C4-2B (cell line): ENCODE data around the gene VPS16.
"Not testable (repeated sequence)": the region's sequence is repeated elsewhere in the genome, so short reads cannot be mapped to it uniquely, and the experiment has no call there.

Source experiments
- H3K27ac ChIP-seq: fragments of 450-650 bp; 2 replicates; pipeline ENCODE4 v1.5.1; 2017
- CTCF ChIP-seq: fragments of 450-650 bp; conservative IDR thresholded peaks from 2 replicates; pipeline ENCODE4 v1.5.1; 2017; ENCODE audit warnings: mild to moderate bottlenecking
- ZFX ChIP-seq: fragments of 450-650 bp; IDR thresholded peaks from 2 replicates; pipeline ENCODE4 v1.6.1; 2017

VPS16 gene

GRCh38 chr20:2801286-2801728 lies 39.2 kb upstream of the VPS16 start:
- TF ChIP-seq CTCF (no peak), ZFX (no peak)
- H3K27ac ChIP-seq = no peak overlapping the region

- TF ChIP-seq ZFX (no peak), CTCF (no peak)
These were observed 36.3 kb upstream of the VPS16 start for GRCh38 chr20:2804041-2804828.

GRCh38 chr20:2804852-2805688 lies 35.5 kb upstream of the VPS16 start:
- no peak overlapping the region for H3K27ac ChIP-seq
- TF ChIP-seq CTCF (no peak), ZFX (no peak)

More at GRCh38 chr20:2804041-2804828, 36.3 kb upstream of the VPS16 start:
- H3K27ac ChIP-seq = no peak overlapping the region

- no peak overlapping the region for H3K27ac ChIP-seq
- TF ChIP-seq CTCF (no peak), ZFX (no peak)
These were observed 34.7 kb upstream of the VPS16 start for GRCh38 chr20:2805689-2806350.

GRCh38 chr20:2806351-2806701 lies 34.2 kb upstream of the VPS16 start:
- no peak overlapping the region for H3K27ac ChIP-seq
- no peak for TF ChIP-seq ZFX

- TF ChIP-seq CTCF (no peak), ZFX (no peak)
These were observed 33.5 kb upstream of the VPS16 start for GRCh38 chr20:2807019-2807418.

GRCh38 chr20:2807929-2808328 lies 32.6 kb upstream of the VPS16 start:
- not testable (repeated sequence) for H3K27ac ChIP-seq

More at GRCh38 chr20:2807019-2807418, 33.5 kb upstream of the VPS16 start:
- no peak overlapping the region for H3K27ac ChIP-seq

GRCh38 chr20:2809690-2810089 lies 30.9 kb upstream of the VPS16 start:
- H3K27ac ChIP-seq = no peak overlapping the region
- TF ChIP-seq CTCF = no peak
- TF ChIP-seq ZFX = no peak
